NT2/D1 (cell line): ENCODE measurements around the gene CKMT2.

Experiments used
- DNase-seq: peaks from one replicate; pipeline ENCODE4 v3.0.0-alpha.2; 2011; ENCODE audit warnings: low read depth, low spot score
- H3K27me3 ChIP-seq: 2 replicates; pipeline ENCODE4 v1.6.0; 2011; ENCODE audit warnings: mild to moderate bottlenecking; ENCODE audit not compliant: insufficient read length, insufficient read depth
- H3K36me3 ChIP-seq: 2 replicates; pipeline ENCODE4 v1.6.1; 2011; ENCODE audit warnings: mild to moderate bottlenecking, low read length, mixed read lengths; ENCODE audit not compliant: insufficient read depth, insufficient read length
- H3K4me1 ChIP-seq: 2 replicates; pipeline ENCODE4 v1.5.1; 2011; ENCODE audit not compliant: insufficient read depth, insufficient read length
- H3K4me3 ChIP-seq: 2 replicates; pipeline ENCODE4 v1.5.1; 2011; ENCODE audit warnings: low read depth; ENCODE audit not compliant: insufficient read length
- H3K9ac ChIP-seq: 2 replicates; pipeline ENCODE4 v1.6.0; 2011; ENCODE audit warnings: low read depth; ENCODE audit not compliant: insufficient read length
- H3K9me3 ChIP-seq: 2 replicates; pipeline ENCODE4 v1.5.1; 2011; ENCODE audit warnings: mild to moderate bottlenecking, low read length; ENCODE audit not compliant: insufficient read depth
- SUZ12 ChIP-seq: IDR thresholded peaks from 2 replicates; pipeline ENCODE4 v1.6.1; 2011; ENCODE audit not compliant: insufficient read length, insufficient read depth; ENCODE audit errors: extremely low read depth
- YY1 ChIP-seq: IDR thresholded peaks from 2 replicates; pipeline ENCODE4 v1.6.1; 2011; ENCODE audit not compliant: insufficient read length, insufficient read depth
- ZNF274 ChIP-seq: IDR thresholded peaks from 2 replicates; pipeline ENCODE4 v1.6.1; 2011; ENCODE audit warnings: mild to moderate bottlenecking, low read depth, low read length

The CKMT2 gene

GRCh38 chr5:81233080-81233634, at the start of gene CKMT2:
Gene CKMT2 (plus strand): TSS chr5:81233322. CDS start chr5:81251133, 17,811 bp downstream.
- Histone ChIP-seq H3K27me3 (no peaks in the 10 kb centered on the region), H3K4me3 (peak within 1 kb of the TSS; percentile 39), H3K4me1 (peaks cover 3% of the 10 kb centered on the region), H3K9me3 (no peaks in the 10 kb centered on the region), H3K9ac (peak within 1 kb of the TSS; percentile 75), H3K36me3 (peaks cover 5% of the 10 kb centered on the region)
- TF ChIP-seq YY1 (no peak), ZNF274 (no peak), SUZ12 (no peak)
- DNase-seq, result no peak

- Histone ChIP-seq H3K9me3 (no peaks in the 10 kb centered on the region), H3K4me3 (no peak overlapping the region), H3K36me3 (no peaks in the 10 kb centered on the region), H3K4me1 (peaks cover 3% of the 10 kb centered on the region), H3K27me3 (no peaks in the 10 kb centered on the region), H3K9ac (no peak overlapping the region)
- DNase-seq, result no peak
- TF ChIP-seq ZNF274, result no peak
Observed at GRCh38 chr5:81183811-81184748, 49.0 kb upstream of the CKMT2 start.

- Histone ChIP-seq H3K4me1 (peaks cover 3% of the 10 kb centered on the region), H3K9me3 (no peaks in the 10 kb centered on the region), H3K9ac (no peak overlapping the region), H3K27me3 (no peaks in the 10 kb centered on the region), H3K4me3 (no peak overlapping the region), H3K36me3 (no peaks in the 10 kb centered on the region)
- no peak for DNase-seq
- no peak for TF ChIP-seq YY1
- no peak for TF ChIP-seq ZNF274
- no peak for TF ChIP-seq SUZ12
Observed at GRCh38 chr5:81184749-81185110, 48.4 kb upstream of the CKMT2 start.

GRCh38 chr5:81187885-81188284, 45.2 kb upstream of the CKMT2 start:
- no peaks in the 10 kb centered on the region for H3K36me3 ChIP-seq
- TF ChIP-seq SUZ12, result no peak
- TF ChIP-seq YY1, result no peak
- TF ChIP-seq ZNF274, result no peak
- no peaks in the 10 kb centered on the region for H3K4me1 ChIP-seq
- H3K9me3 ChIP-seq, result no peaks in the 10 kb centered on the region
- no peak overlapping the region for H3K9ac ChIP-seq
- DNase-seq, result no peak
- no peaks in the 10 kb centered on the region for H3K27me3 ChIP-seq
- no peak overlapping the region for H3K4me3 ChIP-seq

GRCh38 chr5:81188962-81189361, 44.2 kb upstream of the CKMT2 start:
- Histone ChIP-seq H3K36me3 (no peaks in the 10 kb centered on the region), H3K27me3 (no peaks in the 10 kb centered on the region), H3K4me3 (no peak overlapping the region), H3K9me3 (no peaks in the 10 kb centered on the region), H3K9ac (no peak overlapping the region), H3K4me1 (no peaks in the 10 kb centered on the region)
- no peak for DNase-seq
- TF ChIP-seq ZNF274 (no peak), YY1 (no peak), SUZ12 (no peak)

- no peak for DNase-seq
- no peaks in the 10 kb centered on the region for H3K4me1 ChIP-seq
- no peak overlapping the region for H3K4me3 ChIP-seq
- no peak overlapping the region for H3K9ac ChIP-seq
- no peaks in the 10 kb centered on the region for H3K9me3 ChIP-seq
- TF ChIP-seq ZNF274, result no peak
- TF ChIP-seq SUZ12, result no peak
- no peak for TF ChIP-seq YY1
- no peaks in the 10 kb centered on the region for H3K27me3 ChIP-seq
- no peaks in the 10 kb centered on the region for H3K36me3 ChIP-seq
Observed at GRCh38 chr5:81189875-81190498, 43.1 kb upstream of the CKMT2 start.

- Histone ChIP-seq H3K9me3 (no peaks in the 10 kb centered on the region), H3K9ac (no peak overlapping the region), H3K36me3 (no peaks in the 10 kb centered on the region), H3K27me3 (no peaks in the 10 kb centered on the region), H3K4me3 (no peak overlapping the region), H3K4me1 (no peaks in the 10 kb centered on the region)
- TF ChIP-seq SUZ12 (no peak), YY1 (no peak), ZNF274 (no peak)
- DNase-seq, result no peak
Observed at GRCh38 chr5:81191726-81192372, 41.3 kb upstream of the CKMT2 start.
